Measurements from ENCODE around the gene TMEM221.

DNA sequence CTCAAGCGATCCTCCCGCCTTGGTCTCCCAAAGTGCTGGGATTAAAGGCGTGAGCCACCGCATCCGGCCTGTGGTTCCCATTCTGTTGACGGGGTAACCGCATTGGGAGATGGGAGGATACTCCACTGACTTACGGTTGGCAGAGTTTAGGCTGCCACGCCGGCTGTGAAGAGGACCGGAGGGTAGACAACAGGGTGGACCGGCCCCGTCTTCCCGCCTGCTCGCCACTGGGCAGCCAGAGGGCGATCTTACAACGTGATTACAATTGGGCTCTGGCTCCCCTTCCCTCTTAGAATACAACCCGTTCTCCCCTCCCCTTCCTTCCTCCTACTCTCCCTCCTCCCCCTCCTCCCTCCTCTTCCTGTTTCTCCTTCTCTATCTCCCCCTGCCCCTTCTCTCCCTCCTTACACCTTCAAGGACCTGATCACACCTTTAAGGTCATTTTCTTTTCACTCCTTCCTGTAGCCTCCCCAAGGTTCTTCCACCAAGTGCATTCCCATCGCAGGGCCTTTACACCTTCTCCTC lies 53.5 kb downstream of the TMEM221 start:
- TF ChIP-seq RARB (CRISPR knock-in tag; IDR thresholded peaks at IDR 0.05) (no peak), ARNTL (CRISPR knock-in tag; IDR thresholded peaks at IDR 0.05; ENCODE audit: borderline replicate concordance, low read depth) (no peak), ISL1 (CRISPR knock-in tag; IDR thresholded peaks at IDR 0.05) (no peak), ESRRG (CRISPR knock-in tag; IDR thresholded peaks at IDR 0.05) (no peak), BACH2 (CRISPR knock-in tag; IDR thresholded peaks at IDR 0.05; ENCODE audit: borderline replicate concordance) (no peak), TSHZ2 (CRISPR knock-in tag; IDR thresholded peaks at IDR 0.05) (no peak), ZFP3 (CRISPR knock-in tag; IDR thresholded peaks at IDR 0.05) (no peak)

Data from SK-N-SH treated with all-trans-retinoic acid at 6 μM for 48 hours (cell line).